IPS-11a (cell line): ENCODE data around the gene PKD1L1.

Source experiments
- H3K4me3 ChIP-seq: one replicate; pipeline ENCODE4 v1.5.1; 2013; ENCODE audit warnings: low read depth, low read length, control low read depth

Gene PKD1L1

GRCh38 chr7:47878662-47879061 is 69.6 kb downstream of the PKD1L1 start:
- no peak overlapping the region for H3K4me3 ChIP-seq

GRCh38 chr7:47877336-47877735 is 70.9 kb downstream of the PKD1L1 start:
- no peak overlapping the region for H3K4me3 ChIP-seq

GRCh38 chr7:47875998-47876744 is 72.1 kb downstream of the PKD1L1 start:
- no peak overlapping the region for H3K4me3 ChIP-seq

GRCh38 chr7:47875406-47875805 is 72.9 kb downstream of the PKD1L1 start:
- no peak overlapping the region for H3K4me3 ChIP-seq

GRCh38 chr7:47873762-47874161 is 74.5 kb downstream of the PKD1L1 start:
- no peak overlapping the region for H3K4me3 ChIP-seq

GRCh38 chr7:47867286-47867685 is 81.0 kb downstream of the PKD1L1 start:
- H3K4me3 ChIP-seq = no peak overlapping the region

GRCh38 chr7:47866120-47866519 is 82.1 kb downstream of the PKD1L1 start:
- no peak overlapping the region for H3K4me3 ChIP-seq

GRCh38 chr7:47852330-47853245 is 95.7 kb downstream of the PKD1L1 start:
- H3K4me3 ChIP-seq = no peak overlapping the region

GRCh38 chr7:47847207-47847606 is 101.1 kb downstream of the PKD1L1 start:
- no peak overlapping the region for H3K4me3 ChIP-seq

- H3K4me3 ChIP-seq = no peak overlapping the region
These were observed 102.0 kb downstream of the PKD1L1 start for GRCh38 chr7:47846138-47846836.

GRCh38 chr7:47844311-47844710 is 104.0 kb downstream of the PKD1L1 start:
- no peak overlapping the region for H3K4me3 ChIP-seq

- H3K4me3 ChIP-seq = no peak overlapping the region
These were observed 105.0 kb downstream of the PKD1L1 start for GRCh38 chr7:47843291-47843690.

GRCh38 chr7:47839381-47839780 is 108.9 kb downstream of the PKD1L1 start:
- H3K4me3 ChIP-seq = no peak overlapping the region

- H3K4me3 ChIP-seq = no peak overlapping the region
These were observed 110.4 kb downstream of the PKD1L1 start for GRCh38 chr7:47837826-47838225.

GRCh38 chr7:47836503-47837202 is 111.6 kb downstream of the PKD1L1 start:
- no peak overlapping the region for H3K4me3 ChIP-seq

- H3K4me3 ChIP-seq = no peak overlapping the region
These were observed 112.2 kb downstream of the PKD1L1 start for GRCh38 chr7:47836080-47836479.

- no peak overlapping the region for H3K4me3 ChIP-seq
These were observed 115.1 kb downstream of the PKD1L1 start for GRCh38 chr7:47833211-47833610.

GRCh38 chr7:47832105-47832715 is 116.1 kb downstream of the PKD1L1 start:
- H3K4me3 ChIP-seq = no peak overlapping the region

GRCh38 chr7:47830015-47830414 is 118.3 kb downstream of the PKD1L1 start:
- H3K4me3 ChIP-seq = no peak overlapping the region

GRCh38 chr7:47827871-47828270 is 120.4 kb downstream of the PKD1L1 start:
- H3K4me3 ChIP-seq = no peak overlapping the region
